Measurements from ENCODE around the gene OR10H4. TPM values are rescaled to one million over a fixed set of nuclear protein-coding genes. Genes with fewer than 3 reads are reported as not detected.
"Not testable (repeated sequence)": the region's sequence is repeated elsewhere in the genome, so short reads cannot be mapped to it uniquely, and the experiment has no call there.

Gene OR10H4
- total RNA-seq, 2 experiments from 2014 or later, result not detected

DNA sequence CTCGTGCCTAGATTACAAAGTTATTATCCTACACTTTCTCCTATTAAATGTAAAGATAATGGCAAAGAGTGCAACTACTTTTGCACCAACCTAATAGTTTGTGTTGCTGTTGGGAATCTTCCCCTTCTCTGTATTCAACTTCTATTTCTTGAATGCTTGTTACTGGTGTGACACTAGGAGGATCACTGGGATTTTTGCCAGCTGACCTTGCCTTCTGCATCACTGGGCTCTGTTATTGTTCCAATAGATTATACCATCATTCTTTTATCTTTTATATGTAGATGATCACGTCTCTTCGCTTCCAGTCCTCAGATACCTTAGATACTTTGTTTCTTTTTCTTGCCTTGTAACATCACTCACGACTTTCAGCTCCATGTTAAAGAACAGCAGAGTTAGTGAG, 3.5 kb upstream of the OR10H4 start:
- H3K4me1 Mint-ChIP-seq, result no peaks in the 10 kb centered on the region
- DNase-seq, result no peak
- ChIA-PET CTCF (no interaction called here), POLR2A (no interaction called here)
- no peak overlapping the region for H3K27ac Mint-ChIP-seq
- peaks cover 5% of the 10 kb centered on the region for H3K36me3 Mint-ChIP-seq (ENCODE audit: low read depth)
- H3K9me3 Mint-ChIP-seq (ENCODE audit: low read depth), result peaks cover 11% of the 10 kb centered on the region
- peaks cover 15% of the 10 kb centered on the region for H3K27me3 Mint-ChIP-seq
- ATAC-seq, result no peak
- intact Hi-C loops (cut with DNase I, micrococcal nuclease), result no loop called here
- no peak overlapping the region for H3K4me3 Mint-ChIP-seq

DNA sequence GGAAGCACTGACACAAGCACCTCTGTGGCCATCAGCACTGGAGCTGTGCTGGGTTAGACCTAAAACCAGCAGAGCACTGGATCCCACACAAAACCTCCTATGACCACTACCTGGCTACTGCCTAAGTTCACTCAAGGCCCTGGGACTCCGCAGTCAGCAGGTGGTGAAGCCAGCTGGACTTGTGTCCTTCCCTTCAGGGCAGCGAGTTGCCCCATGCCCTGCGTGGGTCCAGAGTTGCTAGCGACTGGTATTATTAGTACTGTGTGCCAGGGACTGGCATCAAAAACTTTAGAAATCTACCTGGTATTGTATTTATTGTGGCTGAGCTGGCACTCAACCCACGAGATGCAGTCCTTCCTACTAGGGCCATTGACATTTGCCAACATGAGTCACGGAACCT, 6.0 kb downstream of the OR10H4 start:
- no peak overlapping the region for H3K4me3 Mint-ChIP-seq
- H3K27me3 Mint-ChIP-seq, result peaks cover 28% of the 10 kb centered on the region
- DNase-seq (no peak), ATAC-seq (no peak)
- no peaks in the 10 kb centered on the region for H3K9me3 Mint-ChIP-seq (ENCODE audit: low read depth)
- no peak overlapping the region for H3K27ac Mint-ChIP-seq
- POLR2A ChIA-PET, result no interaction called here
- H3K4me1 Mint-ChIP-seq, result no peaks in the 10 kb centered on the region
- no peaks in the 10 kb centered on the region for H3K36me3 Mint-ChIP-seq (ENCODE audit: low read depth)
- intact Hi-C loops (cut with DNase I, micrococcal nuclease), result no loop called here
- CTCF ChIA-PET, result no interaction called here

DNA sequence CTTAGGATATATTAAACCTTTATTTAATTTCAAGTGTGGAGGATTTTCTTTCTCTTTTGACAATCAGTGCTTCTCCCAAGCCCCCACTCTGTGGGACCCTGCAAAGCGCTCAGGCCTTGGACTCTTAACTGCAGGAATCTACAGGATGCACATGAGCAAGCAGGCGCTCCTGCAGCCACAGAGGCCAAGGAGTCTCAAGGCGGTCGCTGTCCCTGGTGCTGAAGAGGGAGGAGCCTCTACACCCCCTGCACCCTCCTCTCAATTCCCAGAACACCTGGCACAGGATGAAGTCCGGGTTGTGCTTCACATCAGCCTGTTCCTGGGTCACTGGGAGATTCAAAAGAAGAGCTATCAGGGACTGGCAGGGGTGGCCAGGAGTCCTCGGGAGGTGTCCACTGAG, 13.5 kb downstream of the OR10H4 start:
- CTCF ChIA-PET, result no interaction called here
- DNase-seq, result peak; percentile 31

DNA sequence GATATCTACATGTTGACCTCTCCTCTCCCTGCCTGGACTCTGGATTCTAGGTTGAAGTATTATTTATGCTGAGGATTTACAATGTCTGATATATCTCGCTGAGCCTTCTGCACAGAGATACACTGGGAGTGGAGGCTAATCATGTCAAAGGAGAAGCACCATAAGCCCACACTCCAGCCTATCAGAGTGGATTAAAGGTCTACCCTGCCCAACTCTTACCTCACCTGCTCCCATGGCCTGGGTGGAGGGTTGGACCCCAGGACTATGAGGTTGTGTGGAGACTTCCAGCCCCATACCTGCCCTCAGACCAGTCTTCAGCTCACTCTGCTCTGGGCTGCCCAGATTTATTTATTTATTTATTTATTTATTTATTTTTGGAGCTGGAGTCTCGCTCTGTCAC, 15.4 kb downstream of the OR10H4 start:
- ChIA-PET CTCF (no interaction called here), POLR2A (no interaction called here)
- peaks cover 7% of the 10 kb centered on the region for H3K27me3 Mint-ChIP-seq
- intact Hi-C loops (cut with DNase I, micrococcal nuclease), result no loop called here
- DNase-seq (no peak), ATAC-seq (no peak)
- H3K4me1 Mint-ChIP-seq, result no peaks in the 10 kb centered on the region
- H3K27ac Mint-ChIP-seq, result no peak overlapping the region
- H3K4me3 Mint-ChIP-seq, result no peak overlapping the region
- H3K9me3 Mint-ChIP-seq (ENCODE audit: low read depth), result no peaks in the 10 kb centered on the region
- no peaks in the 10 kb centered on the region for H3K36me3 Mint-ChIP-seq (ENCODE audit: low read depth)

More for the DNA sequence above, 13.5 kb downstream of the OR10H4 start:
- no peaks in the 10 kb centered on the region for H3K9me3 Mint-ChIP-seq (ENCODE audit: low read depth)
- no peaks in the 10 kb centered on the region for H3K4me1 Mint-ChIP-seq
- H3K36me3 Mint-ChIP-seq (ENCODE audit: low read depth), result no peaks in the 10 kb centered on the region
- intact Hi-C loops (cut with DNase I, micrococcal nuclease), result no loop called here
- H3K4me3 Mint-ChIP-seq, result no peak overlapping the region
- H3K27ac Mint-ChIP-seq, result no peak overlapping the region
- ATAC-seq, result no peak
- H3K27me3 Mint-ChIP-seq, result peaks cover 10% of the 10 kb centered on the region
- POLR2A ChIA-PET, result no interaction called here

GRCh38 chr19:15971224-15971780, 22.5 kb downstream of the OR10H4 start:
- CTCF ChIA-PET, result interaction anchor here (0.6 to 0.7 kb wide), 2 partner anchors 36 to 120 kb away, joined by 3 read pairs; no protein-coding TSS in a partner anchor
- POLR2A ChIA-PET, result no interaction called here
- intact Hi-C loops (cut with DNase I, micrococcal nuclease), result no loop called here
- Mint-ChIP-seq H3K36me3 (ENCODE audit: low read depth) (no peaks in the 10 kb centered on the region), H3K4me1 (no peaks in the 10 kb centered on the region), H3K4me3 (no peak overlapping the region), H3K27me3 (peaks cover 32% of the 10 kb centered on the region), H3K27ac (no peak overlapping the region), H3K9me3 (ENCODE audit: low read depth) (no peaks in the 10 kb centered on the region)
- no peak for ATAC-seq
- DNase-seq, result peak; percentile 15

- intact Hi-C loops (cut with DNase I, micrococcal nuclease); CTCF ChIA-PET: not testable (repeated sequence)
- POLR2A ChIA-PET, result interaction anchor here (0.6 kb wide), 1 partner anchor 76 kb away, joined by 3 read pairs; no protein-coding TSS in a partner anchor
These were observed 23.2 kb downstream of the OR10H4 start for GRCh38 chr19:15972043-15972442.

GRCh38 chr19:15974856-15975255, 26.0 kb downstream of the OR10H4 start:
- H3K4me3 Mint-ChIP-seq, result no peak overlapping the region
- DNase-seq (no peak), ATAC-seq (no peak)
- no peaks in the 10 kb centered on the region for H3K36me3 Mint-ChIP-seq (ENCODE audit: low read depth)
- H3K27me3 Mint-ChIP-seq, result peaks cover 44% of the 10 kb centered on the region
- H3K9me3 Mint-ChIP-seq (ENCODE audit: low read depth), result no peaks in the 10 kb centered on the region
- intact Hi-C loops (cut with DNase I, micrococcal nuclease), result no loop called here
- ChIA-PET POLR2A (no interaction called here), CTCF (no interaction called here)
- no peaks in the 10 kb centered on the region for H3K4me1 Mint-ChIP-seq
- no peak overlapping the region for H3K27ac Mint-ChIP-seq

More at GRCh38 chr19:15972043-15972442, 23.2 kb downstream of the OR10H4 start:
- not testable (repeated sequence) for H3K27ac Mint-ChIP-seq; DNase-seq; H3K4me3 Mint-ChIP-seq; H3K9me3 Mint-ChIP-seq (ENCODE audit: low read depth); ATAC-seq; H3K36me3 Mint-ChIP-seq (ENCODE audit: low read depth); H3K4me1 Mint-ChIP-seq
- peaks cover 34% of the 10 kb centered on the region for H3K27me3 Mint-ChIP-seq

DNA sequence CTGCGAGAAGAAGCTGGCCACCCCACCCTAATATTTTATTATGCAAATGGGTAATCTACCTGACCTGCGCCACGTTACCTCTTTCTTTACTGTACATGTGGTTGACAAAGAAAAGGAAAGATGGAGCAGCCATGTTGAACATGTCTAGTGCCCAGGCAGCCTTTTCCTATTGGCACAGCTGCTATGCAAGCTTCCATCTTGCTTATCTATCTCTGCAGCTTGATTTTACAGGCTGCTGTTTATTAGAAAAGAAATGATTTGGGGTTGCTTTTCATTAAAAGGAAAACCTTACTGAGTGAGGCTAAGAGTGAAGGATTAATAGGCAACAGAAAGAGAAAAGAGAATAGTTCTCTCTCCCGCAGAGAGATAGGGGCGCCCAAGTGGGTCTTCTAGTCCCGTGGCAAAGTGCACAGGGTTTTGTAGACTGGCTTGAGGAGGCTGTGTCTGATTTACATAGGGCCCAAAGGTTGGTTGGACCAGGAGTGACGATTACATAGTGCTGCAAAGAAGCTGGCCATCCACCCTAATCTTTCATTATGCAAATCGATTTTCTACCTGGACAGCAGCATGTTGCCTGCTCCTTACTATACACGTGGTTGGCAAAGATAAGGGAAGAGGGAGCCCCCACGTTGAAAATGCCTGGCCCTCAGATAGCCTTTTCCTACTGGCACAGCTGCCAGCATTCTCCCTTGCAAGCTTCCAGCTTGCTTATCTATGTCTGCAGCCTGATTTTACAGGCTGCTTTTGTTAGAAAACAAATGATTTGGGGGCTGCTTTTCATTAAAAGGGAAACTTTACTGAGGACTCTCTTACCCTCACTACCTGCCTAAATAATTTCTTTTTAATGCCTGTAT, 28.3 kb downstream of the OR10H4 start:
- ChIA-PET CTCF (no interaction called here), POLR2A (no interaction called here)
- H3K9me3 Mint-ChIP-seq (ENCODE audit: low read depth), result peaks cover 3% of the 10 kb centered on the region
- no peaks in the 10 kb centered on the region for H3K4me1 Mint-ChIP-seq
- peaks cover 2% of the 10 kb centered on the region for H3K36me3 Mint-ChIP-seq (ENCODE audit: low read depth)
- no peak overlapping the region for H3K4me3 Mint-ChIP-seq
- H3K27ac Mint-ChIP-seq, result no peak overlapping the region
- no peak for ATAC-seq
- intact Hi-C loops (cut with DNase I, micrococcal nuclease), result no loop called here
- H3K27me3 Mint-ChIP-seq, result peaks cover 36% of the 10 kb centered on the region
- no peak for DNase-seq

DNA sequence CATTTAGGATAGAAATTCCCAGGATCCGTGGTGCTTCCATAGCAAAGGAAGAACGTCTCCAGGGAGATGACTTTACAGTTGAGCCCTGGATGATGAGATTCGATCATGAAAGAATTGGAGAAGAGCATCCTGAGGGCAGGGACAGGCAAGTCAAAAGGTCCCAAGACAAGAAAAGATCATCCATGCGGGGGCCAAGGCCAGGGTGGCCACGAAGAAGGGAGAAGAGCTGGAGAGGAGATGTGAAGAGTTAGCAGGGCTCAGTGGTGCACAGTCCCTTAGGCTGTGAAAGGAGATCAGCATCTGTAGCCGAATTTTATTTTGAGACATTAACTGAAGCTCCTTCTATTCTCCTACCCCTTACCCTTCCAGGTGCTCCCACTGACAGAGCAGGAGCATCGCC, 28.9 kb downstream of the OR10H4 start:
- DNase-seq, result no peak
- Mint-ChIP-seq H3K4me1 (no peaks in the 10 kb centered on the region), H3K9me3 (ENCODE audit: low read depth) (peaks cover 3% of the 10 kb centered on the region), H3K4me3 (no peak overlapping the region), H3K27me3 (peaks cover 33% of the 10 kb centered on the region), H3K27ac (no peak overlapping the region), H3K36me3 (ENCODE audit: low read depth) (peaks cover 2% of the 10 kb centered on the region)
- intact Hi-C loops (cut with DNase I, micrococcal nuclease), result no loop called here
- ChIA-PET CTCF (interaction anchor here (0.6 kb wide), 1 partner anchor 346 kb away, joined by 5 read pairs; no protein-coding TSS in a partner anchor), POLR2A (no interaction called here)
- no peak for ATAC-seq

GRCh38 chr19:15979293-15979692, 30.5 kb downstream of the OR10H4 start:
- Mint-ChIP-seq H3K27ac (no peak overlapping the region), H3K9me3 (ENCODE audit: low read depth) (peaks cover 6% of the 10 kb centered on the region), H3K36me3 (ENCODE audit: low read depth) (peaks cover 4% of the 10 kb centered on the region), H3K4me3 (no peak overlapping the region), H3K4me1 (no peaks in the 10 kb centered on the region), H3K27me3 (peaks cover 29% of the 10 kb centered on the region)
- intact Hi-C loops (cut with DNase I, micrococcal nuclease), result no loop called here
- ChIA-PET POLR2A (no interaction called here), CTCF (interaction anchor here (0.9 kb wide), 1 partner anchor 22 kb away, joined by 5 read pairs; no protein-coding TSS in a partner anchor)
- ATAC-seq (no peak), DNase-seq (no peak)

DNA sequence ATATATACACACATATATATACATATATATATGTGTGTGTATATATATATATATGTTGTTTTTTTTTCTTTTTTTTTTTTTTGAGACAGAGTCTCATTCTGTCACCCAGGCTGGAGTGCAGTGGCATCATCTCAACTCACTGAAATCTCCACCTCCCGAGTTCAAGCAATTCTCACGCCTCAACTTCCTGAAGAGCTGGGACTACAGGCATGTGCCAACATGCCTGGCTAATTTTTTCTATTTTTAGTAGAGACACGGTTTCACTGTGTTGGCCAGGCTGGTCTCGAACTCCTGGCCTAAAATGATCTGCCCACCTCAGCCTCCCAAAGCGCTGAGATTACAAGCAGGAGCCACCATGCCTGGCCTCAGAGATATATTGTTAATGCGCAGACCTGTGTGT, 37.0 kb downstream of the OR10H4 start:
- H3K36me3 Mint-ChIP-seq (ENCODE audit: low read depth); H3K4me3 Mint-ChIP-seq; H3K9me3 Mint-ChIP-seq (ENCODE audit: low read depth); ATAC-seq; POLR2A ChIA-PET; CTCF ChIA-PET; H3K4me1 Mint-ChIP-seq; H3K27ac Mint-ChIP-seq; intact Hi-C loops (cut with DNase I, micrococcal nuclease); DNase-seq: not testable (repeated sequence)
- H3K27me3 Mint-ChIP-seq, result peaks cover 12% of the 10 kb centered on the region

DNA sequence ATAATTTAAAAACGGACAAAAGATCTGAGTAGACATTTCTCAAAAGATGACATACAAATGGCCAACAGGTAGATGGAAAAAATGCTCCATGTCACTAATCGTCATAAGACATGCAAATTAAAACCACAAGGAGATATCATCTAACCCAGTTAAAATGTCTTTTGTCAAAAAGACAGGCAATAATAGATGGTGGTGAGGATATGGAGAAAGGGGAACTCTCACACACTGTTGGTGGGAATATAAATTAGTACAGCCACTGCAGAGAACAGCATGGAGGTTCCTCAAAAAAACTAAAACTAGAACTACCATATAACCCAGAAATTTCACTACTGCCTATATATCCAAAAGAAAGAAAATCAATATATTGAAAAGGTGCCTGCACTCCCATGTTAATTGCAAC, 37.9 kb downstream of the OR10H4 start:
- POLR2A ChIA-PET, result no interaction called here
- Mint-ChIP-seq H3K9me3 (ENCODE audit: low read depth) (peaks cover 3% of the 10 kb centered on the region), H3K36me3 (ENCODE audit: low read depth) (peaks cover 2% of the 10 kb centered on the region), H3K4me1 (peaks cover 1% of the 10 kb centered on the region), H3K4me3 (no peak overlapping the region), H3K27me3 (peaks cover 20% of the 10 kb centered on the region), H3K27ac (no peak overlapping the region)
- DNase-seq (no peak), ATAC-seq (no peak)
- CTCF ChIA-PET, result no interaction called here
- intact Hi-C loops (cut with DNase I, micrococcal nuclease), result no loop called here

All from activated CD4-positive, alpha-beta T cell treated with anti-CD3 and anti-CD28 coated beads for 36 hours (primary cell).